NCI-H2196 (cell line): Measurements from ENCODE around the gene KRT78.

Experiments
- DNase-seq: peaks from one replicate; lab custom pipeline; 2025; ENCODE audit not compliant: unreplicated experiment; lab: John Stamatoyannopoulos, UW

Gene KRT78

DNA sequence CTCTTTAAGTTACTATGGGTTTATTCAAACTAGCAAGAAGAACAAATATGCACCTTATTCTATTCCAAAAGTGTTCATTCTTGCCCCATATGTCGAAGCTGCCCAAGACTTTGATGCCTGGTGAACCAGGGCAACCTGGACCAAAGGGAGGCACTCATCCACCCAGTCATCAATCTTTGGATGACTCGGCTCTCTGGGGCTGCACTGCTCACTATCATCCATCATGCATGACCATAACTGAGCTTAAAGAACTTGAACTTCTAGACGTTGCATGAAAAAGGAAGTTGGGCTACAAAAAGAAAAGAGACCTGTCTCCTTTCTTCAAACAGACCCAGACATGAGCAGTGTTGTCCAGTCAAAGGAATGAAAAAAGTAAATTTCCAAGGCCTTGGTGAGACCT, 36.0 kb downstream of the KRT78 start:
- DNase-seq = no peak

DNA sequence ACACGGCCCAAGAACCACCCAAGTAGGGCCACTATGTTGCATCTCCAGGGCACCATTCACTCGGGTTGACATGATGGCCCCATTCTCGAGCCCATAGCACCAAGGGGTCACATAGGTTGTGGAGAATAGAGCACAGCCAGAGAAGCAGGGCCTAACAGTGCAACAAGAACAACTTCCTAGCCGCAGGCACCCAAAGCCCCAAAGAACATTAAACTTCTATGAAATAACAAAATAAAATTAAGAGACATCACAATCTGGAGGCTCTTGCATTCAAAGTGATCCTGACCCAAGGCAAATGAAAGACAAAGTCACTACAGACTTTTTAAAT, 36.8 kb downstream of the KRT78 start:
- no peak for DNase-seq

DNA sequence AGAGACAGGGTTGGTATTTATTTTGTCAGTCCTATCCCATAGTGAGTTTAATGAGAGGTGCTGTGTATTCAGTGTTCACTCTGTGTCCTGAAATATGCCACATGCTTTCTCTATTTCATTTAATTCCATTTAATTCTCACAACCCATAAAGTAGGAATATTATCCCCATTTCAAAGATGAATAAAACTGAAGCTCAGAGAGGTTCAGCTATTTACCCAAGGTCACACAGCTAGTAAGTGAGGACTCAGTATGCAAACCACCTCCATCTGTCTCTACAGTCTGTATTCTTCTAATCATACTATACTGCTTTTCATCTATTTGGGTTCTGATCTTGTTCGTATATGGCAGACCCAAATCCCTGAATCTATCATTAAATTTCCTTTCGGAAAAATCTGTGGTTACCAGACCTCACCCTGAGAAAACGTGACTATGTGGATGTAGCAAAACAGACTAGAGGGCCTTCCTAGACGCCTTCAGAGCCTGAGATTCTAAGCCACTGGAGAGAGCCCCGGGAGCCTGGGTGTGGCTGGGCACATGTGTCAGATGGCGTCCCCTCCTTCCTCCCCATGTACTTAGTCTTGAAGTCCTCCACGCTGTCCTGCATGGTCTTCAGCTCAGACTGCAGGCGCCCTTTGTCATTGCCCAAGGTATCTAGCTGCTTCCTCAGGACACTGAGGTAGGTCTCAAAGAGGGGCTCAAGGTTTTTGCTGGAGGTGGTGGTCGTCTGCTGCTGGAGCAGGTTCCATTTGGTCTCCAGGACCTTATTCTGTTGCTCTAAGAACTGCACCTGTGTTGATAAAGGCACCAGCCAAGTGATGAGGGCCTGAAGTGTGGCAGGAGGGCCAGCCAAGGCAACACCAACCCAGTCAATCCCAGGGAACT, 37.4 kb downstream of the KRT78 start:
- no peak for DNase-seq

DNA sequence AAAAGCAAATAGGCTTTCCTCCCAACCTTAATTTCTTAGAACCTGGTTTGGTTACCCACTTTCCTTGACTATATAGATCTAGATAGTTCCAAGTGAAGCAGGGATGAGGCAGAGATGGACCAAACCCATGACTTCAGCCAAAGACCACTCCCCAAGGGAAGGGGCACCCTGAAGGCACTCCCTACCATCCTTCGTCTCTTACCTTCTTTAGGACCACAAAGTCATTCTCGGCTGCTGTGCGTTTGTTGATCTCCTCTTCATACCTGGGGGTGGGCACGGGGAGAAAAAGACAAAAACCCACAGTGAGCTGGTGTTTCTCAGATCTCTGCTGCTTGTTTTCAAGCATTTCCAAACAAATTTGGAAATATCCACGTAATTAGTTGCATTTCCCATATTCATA, 38.2 kb downstream of the KRT78 start:
- DNase-seq = no peak

DNA sequence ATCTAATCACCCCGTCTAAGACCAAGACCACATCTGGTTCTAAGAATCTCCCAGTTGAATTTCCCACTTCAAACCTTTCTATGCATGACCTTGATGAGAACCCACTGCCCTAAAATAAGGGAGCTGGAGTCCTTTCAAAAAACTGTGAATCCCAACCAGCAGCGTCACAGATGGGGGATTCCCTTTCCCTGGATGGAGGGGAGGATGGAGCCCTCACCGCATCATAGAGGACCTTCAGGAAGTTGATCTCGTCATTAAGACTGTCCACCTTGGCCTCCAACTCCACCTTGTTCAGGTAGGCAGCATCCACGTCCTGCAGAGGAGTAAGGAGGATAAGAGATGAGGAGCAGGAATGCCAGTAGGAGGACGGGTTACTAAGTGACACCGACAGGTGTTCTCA, 39.6 kb downstream of the KRT78 start:
- no peak for DNase-seq

DNA sequence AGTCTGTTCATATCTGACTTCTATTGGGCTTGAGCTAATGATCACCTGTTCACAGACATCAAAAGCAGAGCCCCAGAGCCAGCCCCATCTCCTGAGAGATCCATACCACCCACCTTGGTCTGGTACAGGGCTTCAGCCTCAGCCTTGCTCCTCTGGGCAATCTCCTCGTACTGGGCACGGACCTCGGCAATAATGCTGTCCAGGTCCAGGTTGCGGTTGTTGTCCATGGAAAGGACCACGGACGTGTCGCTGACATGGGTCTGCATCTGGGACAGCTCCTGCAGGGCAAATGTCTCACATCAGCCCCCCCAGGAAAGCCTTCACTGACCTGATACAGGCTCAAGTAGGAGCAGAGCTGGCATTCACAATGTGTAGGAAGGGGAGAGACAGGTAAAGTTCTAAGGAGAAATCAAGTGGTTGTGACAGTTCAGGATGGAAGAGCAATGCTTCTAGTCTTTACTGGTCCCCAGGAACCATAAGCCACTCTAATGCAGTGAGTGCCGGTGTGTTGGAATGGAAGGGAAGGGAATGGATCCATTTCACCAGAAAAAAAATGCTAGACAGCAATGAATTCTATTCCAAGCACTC, 40.1 kb downstream of the KRT78 start:
- DNase-seq = no peak

DNA sequence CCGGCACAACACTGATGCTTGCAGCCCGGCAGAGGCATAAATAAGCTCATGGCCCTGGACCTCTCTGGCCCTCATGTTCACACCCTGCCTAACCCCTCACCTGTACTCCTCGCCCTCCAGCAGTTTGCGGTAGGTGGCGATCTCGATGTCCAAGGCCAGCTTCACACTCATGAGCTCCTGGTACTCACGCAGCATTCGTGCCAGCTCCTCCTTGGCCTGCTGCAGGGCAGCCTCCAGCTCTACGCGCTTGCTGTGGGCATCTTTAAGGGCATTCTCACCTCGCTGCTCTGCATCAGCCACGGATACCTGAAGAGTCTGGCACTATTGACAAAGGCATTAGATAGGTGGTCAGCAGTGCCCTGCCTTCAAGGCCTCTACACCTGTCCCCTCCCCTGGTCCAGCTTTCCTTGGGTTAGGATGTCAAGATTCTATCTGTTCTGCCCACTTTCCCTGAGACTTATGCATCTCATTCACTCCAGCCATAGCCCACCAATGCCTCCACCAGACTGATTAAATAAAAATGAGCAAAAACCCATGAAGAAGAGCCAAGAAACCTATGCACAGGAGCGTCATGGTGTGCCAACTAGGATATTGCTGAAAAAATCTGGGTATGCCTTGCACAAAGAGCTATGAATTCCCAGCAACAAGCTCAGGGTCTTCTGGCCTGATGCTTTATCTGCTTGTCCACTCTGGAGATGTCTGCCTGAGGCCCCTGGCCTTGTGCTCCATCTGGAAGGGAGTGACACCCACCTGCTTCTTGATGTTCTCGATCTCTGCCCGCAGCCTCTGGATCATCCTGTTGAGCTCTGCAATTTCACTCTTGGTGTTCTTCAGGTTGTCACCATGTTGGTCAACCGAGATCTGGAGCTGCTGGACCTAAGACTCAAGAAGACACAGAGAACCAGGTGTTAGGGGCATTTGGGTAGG, 41.0 kb downstream of the KRT78 start:
- DNase-seq = no peak

DNA sequence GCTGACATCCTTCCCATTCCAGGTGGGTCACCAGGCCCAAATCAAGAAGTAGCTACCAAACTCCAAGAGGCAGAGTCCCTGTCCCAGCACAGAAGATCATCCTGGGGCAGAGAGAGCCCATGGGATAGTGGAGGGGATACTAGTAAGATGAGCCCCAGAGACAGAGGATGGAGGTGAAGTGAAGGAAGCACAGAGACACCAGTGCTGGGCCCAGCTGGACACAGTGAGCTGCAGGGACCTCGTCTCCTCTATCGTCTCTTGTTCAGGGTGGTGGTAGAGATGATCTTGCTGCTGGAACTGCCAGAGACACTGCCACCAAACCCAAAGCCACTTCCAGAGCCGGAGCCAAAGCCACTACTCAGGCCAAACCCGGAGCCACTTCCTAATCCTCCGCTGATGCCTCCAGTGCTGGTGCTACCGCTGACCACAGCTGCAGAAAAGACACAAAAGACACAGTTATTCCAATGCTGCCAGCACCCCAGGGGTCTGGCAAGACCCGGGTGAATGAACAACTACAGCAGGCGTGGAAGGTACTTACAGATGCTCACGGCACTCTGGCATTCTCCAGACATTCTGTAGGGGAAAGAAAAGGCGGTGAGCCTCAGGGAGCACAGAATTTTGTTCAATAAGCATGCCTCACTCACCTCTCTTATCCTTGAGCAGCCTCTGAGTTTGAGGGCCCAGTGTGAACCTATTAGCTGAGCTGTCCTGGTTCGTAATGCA, 41.8 kb downstream of the KRT78 start:
- DNase-seq = no peak

DNA sequence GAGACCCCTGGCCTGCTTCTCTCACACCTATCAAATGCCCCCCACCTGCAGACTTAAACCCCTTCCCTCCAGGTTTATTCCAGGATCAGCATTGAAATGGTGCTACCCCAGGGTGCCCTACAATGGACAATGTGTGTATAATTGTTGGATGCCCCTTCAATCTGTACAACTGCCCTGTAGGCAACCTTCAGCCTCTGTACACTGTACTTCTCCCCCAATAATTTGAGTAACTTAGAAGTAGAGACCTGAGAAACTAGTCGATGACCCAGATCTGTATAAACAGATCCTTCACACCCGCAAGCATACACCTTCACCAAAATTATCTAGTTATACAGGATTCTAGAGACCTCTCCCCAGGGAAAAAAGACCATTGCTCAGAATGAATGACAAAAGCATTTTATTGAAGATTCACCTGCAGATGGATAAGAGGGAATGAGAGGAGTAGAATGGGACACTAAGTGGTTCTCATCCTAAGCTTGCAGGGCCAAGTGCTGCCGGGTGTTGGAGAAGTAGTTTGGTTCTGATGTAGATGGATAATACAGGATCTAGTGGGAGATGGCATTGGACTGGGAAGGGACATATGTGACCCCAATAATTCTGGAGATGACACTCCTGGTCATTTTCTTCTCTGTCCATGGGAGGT, 42.5 kb downstream of the KRT78 start:
- DNase-seq = no peak

DNA sequence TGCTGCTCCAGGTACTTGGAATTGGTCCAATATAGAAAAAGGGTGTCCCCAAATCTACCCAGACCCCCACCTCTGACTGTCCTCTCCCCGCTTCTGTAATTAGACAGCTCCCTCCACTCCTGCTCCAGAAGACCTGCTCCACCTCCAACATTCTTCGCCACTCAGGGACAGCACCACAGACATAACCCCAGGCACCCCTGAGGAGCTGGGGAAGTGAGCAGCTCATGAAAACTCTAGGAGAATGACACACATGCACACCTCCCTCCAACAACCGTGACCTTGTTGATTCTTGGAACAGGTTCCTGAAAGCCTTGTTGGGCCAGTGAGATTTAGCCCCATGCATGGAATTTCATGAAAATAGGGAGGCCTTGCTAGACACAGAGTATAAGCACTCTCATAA, 43.1 kb downstream of the KRT78 start:
- no peak for DNase-seq

DNA sequence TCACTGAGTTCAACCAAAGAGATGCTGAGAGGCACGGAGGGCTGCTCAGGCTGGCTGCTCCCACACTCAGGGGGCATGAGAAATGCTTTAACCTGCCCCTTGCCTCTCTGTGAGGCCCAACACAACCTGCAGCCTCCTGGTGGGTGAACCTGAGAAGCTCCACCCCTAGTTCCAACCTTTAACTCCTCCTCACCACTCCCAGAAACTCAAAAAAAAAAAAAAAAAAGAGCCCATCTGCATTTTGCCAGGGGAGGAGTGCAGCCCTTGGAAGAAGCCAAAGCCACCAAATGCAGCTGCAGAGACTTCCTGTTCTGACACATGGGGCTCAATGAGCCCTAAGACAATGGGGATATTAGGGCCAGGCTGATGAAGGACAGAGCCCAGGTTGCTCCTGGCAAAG, 43.8 kb downstream of the KRT78 start:
- no peak for DNase-seq

DNA sequence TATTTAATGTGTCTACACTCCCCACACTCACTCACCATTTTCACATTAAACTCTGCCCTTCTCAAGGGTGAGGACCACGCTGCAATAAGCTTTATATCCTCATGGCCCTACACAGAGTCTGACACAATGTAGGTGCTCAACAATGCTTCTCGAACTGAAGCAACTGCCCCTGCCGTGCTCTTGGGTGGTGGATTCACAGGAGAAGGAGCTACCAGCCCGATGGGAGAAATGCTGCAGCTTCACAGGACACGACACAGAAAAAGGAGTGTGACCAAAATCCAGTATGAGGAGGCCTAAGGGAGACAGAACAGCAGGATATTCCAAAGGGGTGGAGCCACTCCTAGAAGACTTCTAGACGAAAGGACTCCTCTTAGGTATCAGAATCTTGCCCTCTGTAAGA, 46.4 kb downstream of the KRT78 start:
- no peak for DNase-seq

DNA sequence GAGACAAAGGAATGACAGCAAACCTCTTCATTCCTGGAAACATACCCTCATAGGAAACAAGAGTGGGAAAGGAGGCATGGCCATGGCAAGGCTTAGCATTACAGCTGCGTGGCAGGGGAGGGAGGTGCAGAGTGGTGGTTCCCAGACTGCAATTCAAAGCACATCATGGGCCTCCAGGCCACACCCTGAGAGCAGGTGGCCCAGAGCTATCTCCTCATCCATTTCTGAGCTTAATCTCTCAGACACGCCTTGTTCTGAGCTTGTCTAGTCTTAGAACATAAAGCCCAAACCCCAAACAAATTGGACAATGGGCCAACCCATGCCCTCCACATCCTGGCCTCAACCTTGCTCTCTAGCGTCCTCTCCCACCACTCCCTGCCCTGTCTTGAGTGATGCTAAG, 47.0 kb downstream of the KRT78 start:
- DNase-seq = no peak

DNA sequence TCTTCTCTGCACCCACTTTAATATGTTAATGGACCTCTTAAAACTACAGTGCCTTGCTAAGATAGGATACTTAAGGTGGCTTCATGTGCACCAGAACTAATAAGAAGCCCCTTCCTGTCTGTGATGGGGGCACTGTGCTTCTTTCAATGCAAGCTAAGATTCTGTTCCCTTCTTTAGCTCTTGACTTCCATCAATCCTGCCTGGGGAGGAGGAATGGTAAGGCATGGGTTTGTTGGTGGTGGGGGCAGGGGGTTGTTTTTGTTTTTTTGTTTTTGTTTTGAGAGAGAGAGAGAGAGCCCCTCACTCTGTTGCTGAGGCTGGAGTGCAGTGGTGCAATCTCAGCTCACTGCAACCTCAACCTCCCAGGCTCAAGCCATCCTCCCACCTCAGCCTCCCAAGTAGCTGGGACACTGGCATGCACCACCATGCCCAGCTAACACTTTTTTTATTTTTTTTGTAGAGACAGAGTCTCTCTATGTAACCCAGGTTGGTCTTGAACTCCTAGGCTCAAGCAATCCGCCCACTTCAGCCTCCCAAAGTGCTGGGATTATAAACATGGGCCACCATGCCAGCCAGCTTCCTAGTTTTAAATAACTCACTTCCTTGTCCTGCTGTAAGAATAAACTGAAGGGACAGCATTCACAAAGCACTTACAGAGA, 48.4 kb downstream of the KRT78 start:
- DNase-seq = peak; percentile 52

DNA sequence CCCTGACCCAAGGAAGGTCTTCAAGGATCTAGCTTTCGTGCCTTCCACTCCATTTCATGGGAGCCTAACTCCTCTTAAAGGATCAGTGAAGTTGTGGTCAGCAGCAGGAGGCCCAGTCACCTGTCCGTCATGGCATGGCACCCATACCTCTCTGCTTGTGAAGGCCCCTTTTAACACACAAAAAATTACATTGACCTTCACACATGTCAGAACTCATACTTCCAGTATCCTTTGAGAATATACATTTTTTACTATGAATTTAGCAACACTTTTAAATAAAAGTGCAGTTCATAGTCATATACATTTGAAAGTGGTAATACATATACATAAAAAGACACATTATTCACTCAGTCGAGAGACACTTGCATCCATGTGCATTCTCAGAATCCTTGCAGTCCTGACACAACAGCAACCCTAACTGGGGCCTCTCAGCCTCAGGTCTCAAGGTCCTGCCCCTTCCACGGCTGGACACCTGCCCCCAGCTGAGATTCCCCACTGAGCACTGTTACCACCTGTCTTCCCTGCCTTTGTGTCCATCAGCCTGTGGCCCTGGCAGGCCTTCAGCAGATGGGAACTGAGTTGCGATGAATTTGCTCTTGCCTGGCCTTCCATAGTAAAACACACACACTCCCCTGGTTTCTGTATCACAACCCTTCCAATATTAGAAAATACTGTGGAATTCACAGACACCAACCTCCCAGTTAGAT, 49.1 kb downstream of the KRT78 start:
- DNase-seq = no peak

DNA sequence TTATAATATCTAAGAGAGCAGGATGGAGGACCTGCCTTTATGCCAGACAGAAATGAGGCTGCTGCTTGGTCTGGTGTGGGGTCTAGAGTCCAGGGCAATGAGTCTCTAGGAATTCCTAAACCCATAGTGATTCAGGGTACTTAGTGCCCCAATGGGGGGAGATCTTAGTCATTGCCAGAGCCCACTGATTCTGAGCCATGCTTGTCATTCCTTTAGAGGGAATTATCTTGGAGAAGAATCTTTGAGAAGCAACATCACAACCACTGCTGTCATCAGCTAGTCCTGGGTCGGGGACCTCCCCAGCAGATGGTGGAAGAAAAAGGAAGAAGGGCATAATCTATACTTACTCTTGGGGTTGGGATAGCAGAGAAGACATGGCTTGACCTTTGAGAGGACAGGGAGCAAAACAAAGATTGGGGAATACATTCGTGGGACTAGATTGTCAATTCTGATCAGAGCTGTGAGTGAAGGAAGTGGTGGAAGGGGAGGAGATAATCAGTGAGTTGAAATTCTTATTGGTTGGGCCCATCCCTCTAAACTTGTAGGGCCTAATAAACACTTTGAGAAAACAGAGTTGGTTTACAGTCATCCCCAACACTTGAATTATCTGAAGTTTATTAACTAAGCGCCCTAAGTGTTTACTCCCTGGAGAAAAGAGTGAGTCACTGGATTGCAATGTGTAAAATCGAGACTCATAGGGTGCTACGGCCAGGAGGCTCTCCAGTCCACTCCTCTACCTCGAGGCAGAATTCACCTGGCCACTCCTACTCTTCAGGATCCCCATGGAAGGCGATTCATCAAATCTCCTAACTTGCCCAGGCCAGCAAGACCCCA, 49.9 kb downstream of the KRT78 start:
- no peak for DNase-seq

DNA sequence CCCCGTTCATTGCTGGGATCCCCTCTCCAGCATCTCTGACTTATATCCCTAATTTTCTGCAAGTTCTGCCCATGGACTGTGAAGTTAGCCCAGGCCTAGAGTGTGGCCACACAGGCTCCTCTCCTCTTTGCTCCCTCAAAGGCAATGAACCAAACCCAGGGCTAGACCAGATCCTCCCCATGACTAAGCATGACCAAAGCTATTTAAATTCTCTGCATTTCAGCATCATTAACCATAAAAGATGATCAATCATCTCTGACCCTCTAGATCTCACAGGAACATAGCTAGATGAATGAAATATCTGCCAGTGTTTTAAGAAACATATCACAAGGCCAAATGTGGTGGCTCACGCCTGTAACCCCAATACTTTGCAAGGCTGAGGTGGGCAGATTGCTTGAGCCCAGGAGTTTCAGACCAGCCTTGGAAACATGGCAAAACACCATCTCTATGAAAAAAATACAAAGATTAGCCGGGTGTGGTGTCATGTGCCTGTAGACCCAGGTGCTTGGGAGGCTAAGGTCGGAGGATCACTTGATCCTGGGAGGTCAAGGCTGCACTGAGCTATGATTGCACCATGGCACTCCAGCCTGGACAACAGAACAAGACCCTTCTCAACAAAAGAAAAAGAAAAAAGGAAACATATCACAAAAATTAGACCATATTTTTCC, 50.7 kb downstream of the KRT78 start:
- no peak for DNase-seq

DNA sequence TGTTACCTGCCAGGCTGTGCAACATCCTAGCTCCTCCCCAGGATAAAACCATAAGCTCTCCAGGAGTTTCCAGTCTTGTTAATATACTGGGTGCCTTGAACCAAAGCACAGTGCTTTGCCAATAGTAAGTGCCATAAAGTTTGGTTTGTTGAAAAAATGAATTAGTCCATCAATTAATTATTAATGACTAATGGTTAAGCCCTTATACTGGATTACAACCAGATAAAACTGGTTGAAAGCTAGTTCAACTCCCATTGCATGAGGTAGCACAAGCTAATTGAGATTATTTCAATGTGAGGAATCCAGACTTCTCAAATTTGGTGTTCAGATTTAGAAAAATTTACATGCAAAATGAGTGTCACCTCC, 51.3 kb downstream of the KRT78 start:
- DNase-seq = no peak
